SU-DHL-6 (cell line): ENCODE data around the gene MAP2K5.

Source experiments
- H2AFZ ChIP-seq: fragments of 200-600 bp; sonication (generic); 2 replicates; pipeline ENCODE4 v1.6.1; 2014; ENCODE audit warnings: low read depth, mild to moderate bottlenecking, moderate library complexity, mixed read lengths, antibody characterized with exemption, low read length; ENCODE audit not compliant: severe bottlenecking
- H3F3A ChIP-seq: fragments of 200-600 bp; shearing (Covaris generic); 2 replicates; pipeline ENCODE4 v1.6.0; 2016; ENCODE audit warnings: antibody characterized with exemption, mild to moderate bottlenecking; ENCODE audit not compliant: insufficient read depth
- H3K27ac ChIP-seq: fragments of 200-600 bp; sonication (generic); 2 replicates; pipeline ENCODE4 v1.5.1; 2016; ENCODE audit warnings: low read depth, mild to moderate bottlenecking, low read length, moderate library complexity, mixed read lengths
- H3K27me3 ChIP-seq: fragments of 200-600 bp; sonication (generic), shearing (Covaris generic); 2 replicates; pipeline ENCODE4 v1.6.0; 2014; ENCODE audit warnings: mild to moderate bottlenecking, low read length
- H3K36me3 ChIP-seq: fragments of 200-600 bp; sonication (generic); 2 replicates; pipeline ENCODE4 v1.6.1; 2014; ENCODE audit warnings: mild to moderate bottlenecking, low read length, mixed read lengths
- H3K4me2 ChIP-seq: fragments of 300-600, 200-600 bp; shearing (Covaris generic), sonication (generic); 2 replicates; pipeline ENCODE4 v1.6.0; 2014; ENCODE audit warnings: low read length, low read depth, mild to moderate bottlenecking; ENCODE audit not compliant: poor library complexity, severe bottlenecking
- H3K4me3 ChIP-seq: fragments of 200-600 bp; sonication (generic); 2 replicates; pipeline ENCODE4 v1.5.1; 2014; ENCODE audit warnings: antibody characterized with exemption, low read length, mild to moderate bottlenecking, mixed read lengths; ENCODE audit not compliant: insufficient read depth, poor library complexity, severe bottlenecking
- H3K79me2 ChIP-seq: fragments of 200-600 bp; sonication (generic); 2 replicates; pipeline ENCODE4 v1.6.1; 2014; ENCODE audit warnings: mild to moderate bottlenecking, low read length, moderate library complexity; ENCODE audit not compliant: insufficient read depth
- H3K9ac ChIP-seq: fragments of 200-600 bp; sonication (generic); 2 replicates; pipeline ENCODE4 v1.7.0; 2014; ENCODE audit warnings: mild to moderate bottlenecking, low read length
- H3K9me2 ChIP-seq: fragments of 200-600 bp; sonication (generic); replicated peaks from 2 replicates; pipeline ENCODE4 v1.6.1; 2014; ENCODE audit warnings: low read length; ENCODE audit not compliant: insufficient read depth
- H3K9me3 ChIP-seq: fragments of 200-600 bp; sonication (generic); 2 replicates; pipeline ENCODE4 v1.6.1; 2014; ENCODE audit warnings: low read length, mixed read lengths; ENCODE audit not compliant: insufficient read depth
- H4K20me1 ChIP-seq: fragments of 200-600 bp; sonication (generic); 2 replicates; pipeline ENCODE4 v1.6.1; 2014; ENCODE audit warnings: low read depth, mild to moderate bottlenecking, antibody characterized with exemption, low read length, moderate library complexity, mixed read lengths
- CTCF ChIP-seq: fragments of 200-600 bp; sonication (generic); IDR thresholded peaks from one replicate; pipeline ENCODE4 v1.5.1; 2017; ENCODE audit warnings: antibody characterized with exemption, mild to moderate bottlenecking, low read length, moderate library complexity; ENCODE audit not compliant: insufficient read depth, poor library complexity, severe bottlenecking
- EZH2phosphoT487 ChIP-seq: fragments of 200-600 bp; sonication (generic), shearing (Covaris generic); conservative IDR thresholded peaks from 2 replicates; pipeline ENCODE4 v1.6.1; 2018; ENCODE audit warnings: mild to moderate bottlenecking, antibody characterized with exemption, low read length, moderate library complexity, mixed read lengths

Gene MAP2K5

GRCh38 chr15:67770358-67770628 lies 227.8 kb downstream of the MAP2K5 start:
- no peaks in the 10 kb centered on the region for H3K36me3 ChIP-seq
- H3K4me3 ChIP-seq: no peak overlapping the region
- TF ChIP-seq EZH2phosphoT487: no peak
- TF ChIP-seq CTCF: no peak
- no peaks in the 10 kb centered on the region for H4K20me1 ChIP-seq
- no peak overlapping the region for H3K4me2 ChIP-seq
- no peaks in the 10 kb centered on the region for H3K79me2 ChIP-seq
- no peak overlapping the region for H3K9ac ChIP-seq
- no peaks in the 10 kb centered on the region for H3K9me2 ChIP-seq
- no peaks in the 10 kb centered on the region for H3K9me3 ChIP-seq
- H2AFZ ChIP-seq: no peak overlapping the region
- no peak overlapping the region for H3K27ac ChIP-seq
- H3F3A ChIP-seq: no peaks in the 10 kb centered on the region
- no peaks in the 10 kb centered on the region for H3K27me3 ChIP-seq

- no peaks in the 10 kb centered on the region for H3K9me3 ChIP-seq
- no peaks in the 10 kb centered on the region for H3K79me2 ChIP-seq
- H3K9ac ChIP-seq: no peak overlapping the region
- no peaks in the 10 kb centered on the region for H3K27me3 ChIP-seq
- no peak overlapping the region for H2AFZ ChIP-seq
- no peaks in the 10 kb centered on the region for H3K36me3 ChIP-seq
- H3F3A ChIP-seq: no peaks in the 10 kb centered on the region
- H3K27ac ChIP-seq: no peak overlapping the region
- no peaks in the 10 kb centered on the region for H4K20me1 ChIP-seq
- no peak overlapping the region for H3K4me2 ChIP-seq
- H3K4me3 ChIP-seq: no peak overlapping the region
- H3K9me2 ChIP-seq: no peaks in the 10 kb centered on the region
- no peak for TF ChIP-seq CTCF
- TF ChIP-seq EZH2phosphoT487: no peak
Observed at GRCh38 chr15:67771189-67771800, 228.8 kb downstream of the MAP2K5 start.

GRCh38 chr15:67774626-67775025 lies 232.1 kb downstream of the MAP2K5 start:
- no peaks in the 10 kb centered on the region for H3F3A ChIP-seq
- H3K9me3 ChIP-seq: no peaks in the 10 kb centered on the region
- H3K27me3 ChIP-seq: no peaks in the 10 kb centered on the region
- H3K9me2 ChIP-seq: no peaks in the 10 kb centered on the region
- H4K20me1 ChIP-seq: no peaks in the 10 kb centered on the region
- no peaks in the 10 kb centered on the region for H3K36me3 ChIP-seq
- H3K4me2 ChIP-seq: no peak overlapping the region
- no peak overlapping the region for H3K4me3 ChIP-seq
- H2AFZ ChIP-seq: no peak overlapping the region
- no peak overlapping the region for H3K27ac ChIP-seq
- H3K9ac ChIP-seq: no peak overlapping the region
- TF ChIP-seq CTCF (no peak), EZH2phosphoT487 (no peak)
- no peaks in the 10 kb centered on the region for H3K79me2 ChIP-seq
